LoVo (cell line): ENCODE data around the gene KAT14.
"Not testable (repeated sequence)": the region's sequence is repeated elsewhere in the genome, so short reads cannot be mapped to it uniquely, and the experiment has no call there.

Source experiments
- DNase-seq: peaks from one replicate; pipeline ENCODE4 v3.0.0-alpha.2; 2016; ENCODE audit warnings: low spot score

The KAT14 gene

GRCh38 chr20:18164356-18164755 is 26.7 kb downstream of the KAT14 start:
- DNase-seq, result no peak

DNA sequence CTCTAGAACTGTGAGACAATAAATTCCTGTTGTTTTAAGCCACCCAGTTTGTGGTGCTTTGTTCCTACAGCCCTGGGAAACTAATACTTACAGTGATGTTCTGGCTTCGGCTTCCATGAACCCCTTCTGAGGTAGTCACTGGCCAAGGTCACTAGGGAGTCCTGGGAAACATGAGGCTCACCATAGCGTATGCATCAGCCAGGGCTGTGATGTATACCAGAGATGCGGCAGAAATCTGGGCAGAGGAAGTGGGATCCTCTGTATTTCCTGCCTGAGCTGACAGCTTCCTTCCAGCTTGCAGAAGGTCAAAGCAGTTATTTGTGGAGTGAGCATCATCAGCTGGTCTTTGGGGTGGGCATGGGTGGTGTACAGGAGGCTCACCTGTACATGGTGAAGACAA is 27.9 kb downstream of the KAT14 start:
- no peak for DNase-seq

DNA sequence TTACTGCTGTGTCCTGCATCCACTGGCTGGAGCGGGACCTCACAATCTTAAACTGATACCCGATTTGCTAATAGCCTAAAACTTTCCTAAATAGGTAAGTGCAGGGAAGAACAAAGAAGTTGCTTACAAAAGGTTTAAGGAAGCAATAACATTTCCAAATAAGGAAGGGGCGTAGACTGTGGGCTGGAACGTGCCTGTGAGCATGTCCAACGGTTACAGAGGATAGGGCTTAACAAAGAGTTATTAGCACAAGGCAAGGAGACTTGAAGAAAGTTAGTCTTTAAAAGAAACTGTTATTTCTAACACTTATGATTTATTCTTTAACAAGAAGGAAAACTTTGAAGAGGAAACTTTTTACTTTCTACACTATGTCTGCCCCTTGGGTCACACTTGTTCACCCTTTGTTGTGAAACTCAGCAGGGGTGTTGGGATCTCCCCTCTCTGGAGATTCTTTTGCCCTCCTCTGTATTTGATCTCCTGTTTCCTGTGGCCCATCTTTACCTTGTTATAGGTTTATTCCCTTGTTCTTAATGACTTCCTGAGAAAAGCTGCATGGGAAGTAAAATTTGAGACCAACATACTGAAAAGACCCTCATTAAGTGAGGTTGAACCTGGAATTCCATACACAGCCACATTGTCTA is 28.7 kb downstream of the KAT14 start:
- no peak for DNase-seq

DNA sequence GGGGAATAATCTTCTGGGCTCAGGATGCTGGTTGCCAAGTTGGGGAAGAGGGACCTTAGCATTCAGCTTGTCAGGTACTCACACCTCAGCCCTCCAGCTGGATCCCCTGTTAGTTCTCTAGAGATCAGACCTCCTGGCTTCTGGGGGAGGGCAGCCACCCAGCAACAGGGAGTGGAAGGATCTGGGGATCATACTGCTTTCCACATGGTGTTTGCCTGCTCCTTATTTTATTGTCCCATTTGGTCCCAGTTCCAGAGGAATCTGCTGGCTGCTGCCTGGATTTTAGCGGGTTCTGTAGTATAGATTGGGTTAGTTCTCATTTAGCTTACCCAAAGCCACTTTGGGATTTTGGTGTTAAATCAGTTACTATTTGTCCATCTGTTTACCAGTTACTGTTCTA is 29.3 kb downstream of the KAT14 start:
- no peak for DNase-seq

DNA sequence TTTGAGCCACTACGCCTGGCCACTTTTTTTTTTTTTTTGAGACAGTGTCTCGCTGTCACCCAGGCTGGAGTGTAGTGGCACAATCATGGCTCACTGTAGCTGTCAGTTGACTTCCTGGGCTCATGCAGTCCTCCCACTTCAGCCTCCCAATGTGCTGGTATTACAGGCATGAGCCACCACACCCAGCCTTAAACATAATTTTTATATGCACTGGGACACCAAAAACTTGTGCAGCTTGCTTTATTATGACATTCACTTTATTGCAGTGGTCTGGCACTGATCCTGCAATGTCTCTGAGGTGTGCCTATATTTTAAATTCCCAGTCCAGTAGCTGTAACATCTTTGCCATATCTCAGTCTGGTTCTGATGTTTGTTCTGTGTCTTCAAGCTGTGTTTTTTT is 34.7 kb downstream of the KAT14 start:
- DNase-seq, result no peak

- no peak for DNase-seq
Observed at GRCh38 chr20:18174906-18175683, 37.4 kb downstream of the KAT14 start.

DNA sequence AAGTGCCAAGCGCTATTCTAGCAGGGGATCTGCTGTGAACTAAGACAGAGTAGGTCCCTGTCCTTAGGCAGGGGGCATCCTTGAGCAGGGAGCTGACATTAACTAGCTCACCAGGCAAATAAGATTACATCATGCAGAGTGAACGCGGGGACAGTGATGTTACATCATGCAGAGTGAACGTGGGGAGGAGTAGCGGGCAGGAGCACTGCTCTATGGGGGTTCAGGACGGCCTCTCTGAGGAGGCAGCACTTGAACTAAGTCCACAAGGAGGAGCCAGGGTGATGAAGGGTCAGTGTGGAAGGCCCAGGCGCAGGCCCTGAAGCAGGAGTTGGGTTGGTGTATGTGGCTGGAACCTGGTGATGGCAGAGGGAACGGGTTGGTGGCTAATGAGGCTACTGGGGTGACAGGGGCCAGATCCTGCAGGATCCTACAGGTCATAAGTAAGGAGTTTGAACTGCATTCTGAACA is 38.7 kb downstream of the KAT14 start:
- no peak for DNase-seq

- DNase-seq, result not testable (repeated sequence)
Observed at GRCh38 chr20:18180366-18180765, 42.7 kb downstream of the KAT14 start.

DNA sequence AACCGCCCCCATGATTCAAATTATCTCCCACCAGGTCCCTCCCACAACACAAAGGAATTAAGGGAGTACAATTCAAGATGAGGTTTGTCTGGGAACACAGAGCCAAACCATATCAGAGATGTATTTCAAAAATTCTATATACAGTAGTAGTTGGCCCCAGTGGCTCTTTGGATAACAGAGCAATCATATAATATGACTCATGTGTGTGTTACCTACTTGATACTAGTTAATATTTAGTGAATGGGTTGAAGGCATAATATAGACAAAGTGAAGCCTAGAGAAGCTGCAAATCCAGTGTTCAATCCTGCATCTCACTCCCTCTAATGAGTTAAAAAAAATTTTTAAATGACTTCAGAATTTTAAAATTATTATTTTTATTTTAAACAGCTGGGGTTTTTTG is 43.2 kb downstream of the KAT14 start:
- no peak for DNase-seq

GRCh38 chr20:18187020-18187419 is 49.4 kb downstream of the KAT14 start:
- DNase-seq, result no peak

DNA sequence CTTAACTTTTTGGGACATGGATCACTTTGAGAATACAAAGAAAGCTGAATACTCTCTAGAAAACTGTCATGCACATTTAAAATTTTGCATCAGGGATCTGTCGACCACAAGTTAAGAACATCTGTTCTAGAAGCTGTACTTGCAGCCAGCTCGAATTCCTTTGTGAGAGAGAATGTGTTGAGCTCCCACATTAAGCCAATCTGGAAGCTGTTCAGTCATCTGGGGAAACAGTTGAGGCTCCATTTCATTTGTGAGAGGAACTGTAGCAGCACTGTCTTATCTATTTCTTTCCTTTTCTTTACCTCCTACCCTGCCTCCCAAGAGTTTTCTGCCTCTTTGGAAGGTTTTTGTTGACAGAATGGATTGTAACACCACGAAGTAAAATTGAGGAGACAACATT is 50.8 kb downstream of the KAT14 start:
- no peak for DNase-seq

GRCh38 chr20:18190338-18191233 is 52.9 kb downstream of the KAT14 start:
- DNase-seq, result no peak

GRCh38 chr20:18191306-18191705 is 53.6 kb downstream of the KAT14 start:
- no peak for DNase-seq

DNA sequence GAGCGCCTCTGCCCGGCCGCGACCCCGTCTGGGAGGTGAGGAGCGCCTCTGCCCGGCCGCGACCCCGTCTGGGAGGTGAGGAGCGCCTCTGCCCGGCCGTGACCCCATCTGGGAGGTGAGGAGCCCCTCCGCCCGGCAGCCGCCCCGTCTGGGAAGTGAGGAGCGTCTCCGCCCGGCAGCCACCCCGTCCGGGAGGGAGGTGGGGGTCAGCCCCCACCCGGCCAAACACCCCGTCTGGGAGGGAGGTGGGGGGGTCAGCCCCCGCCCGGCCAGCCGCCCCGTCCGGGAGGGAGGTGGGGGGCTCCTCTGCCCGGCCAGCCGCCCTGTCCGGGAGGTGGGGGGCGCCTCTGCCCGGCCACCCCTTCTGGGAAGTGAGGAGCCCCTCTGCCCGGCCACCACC is 56.8 kb downstream of the KAT14 start:
- DNase-seq, result not testable (repeated sequence)

GRCh38 chr20:18195931-18196330 is 58.3 kb downstream of the KAT14 start:
- DNase-seq, result no peak

GRCh38 chr20:18197382-18198070 is 59.9 kb downstream of the KAT14 start:
- DNase-seq, result peak; percentile 60

- DNase-seq, result no peak
Observed at GRCh38 chr20:18202966-18203365, 65.3 kb downstream of the KAT14 start.

GRCh38 chr20:18203700-18204099 is 66.0 kb downstream of the KAT14 start:
- DNase-seq, result not testable (repeated sequence)

DNA sequence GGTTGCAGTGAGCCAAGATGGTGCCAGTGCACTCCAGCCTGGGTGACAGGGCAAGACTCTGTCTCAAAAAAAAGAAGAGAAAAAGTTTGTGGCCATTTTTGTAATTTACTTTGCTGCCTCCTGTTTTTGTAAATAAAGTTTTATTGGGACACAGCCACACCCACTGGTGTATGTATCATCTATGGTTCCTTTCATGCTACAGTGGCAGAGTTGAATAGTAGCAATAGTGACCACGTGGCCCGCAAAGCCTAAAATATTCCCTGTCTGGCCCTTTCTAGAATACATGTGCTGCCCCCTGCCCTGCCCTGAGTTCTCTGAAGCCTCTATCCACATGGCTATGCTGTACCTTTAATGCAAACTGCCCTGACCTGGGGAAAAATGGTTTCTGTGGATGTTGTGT is 75.3 kb downstream of the KAT14 start:
- DNase-seq, result no peak

GRCh38 chr20:18215566-18215965 is 77.9 kb downstream of the KAT14 start:
- DNase-seq, result no peak

GRCh38 chr20:18218280-18218679 is 80.6 kb downstream of the KAT14 start:
- DNase-seq, result no peak

DNA sequence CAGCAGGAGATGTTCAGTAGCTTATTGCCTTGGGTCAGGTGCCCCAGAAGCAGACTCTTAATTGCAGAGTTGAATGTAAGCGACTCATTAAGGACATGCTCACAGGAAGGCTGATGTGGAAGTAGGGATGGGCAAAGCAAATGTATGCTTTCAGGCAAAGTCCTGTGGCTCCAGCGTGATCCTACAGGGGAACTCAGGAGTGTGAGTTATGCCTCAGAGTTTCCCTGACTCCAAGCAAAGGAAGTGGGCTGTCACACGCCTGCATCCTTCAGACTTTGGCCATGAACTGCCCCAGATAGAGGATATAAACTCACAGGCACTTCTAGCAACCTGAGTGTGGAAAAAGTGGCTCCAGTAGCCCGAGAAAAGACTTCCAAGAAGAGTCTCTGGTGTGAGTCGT is 85.7 kb downstream of the KAT14 start:
- no peak for DNase-seq
